Measurements from ENCODE around the gene TNF.

TNF gene

GRCh38 chr6:31575335-31575901, at the start of gene TNF:
TNF (plus strand) TSS chr6:31575565; CDS start chr6:31575742, 177 bp downstream.
- peak within 1 kb of the TSS; percentile 98 for H3K4me3 Mint-ChIP-seq
- H3K27me3 Mint-ChIP-seq: no peaks in the 10 kb centered on the region
- H3K36me3 Mint-ChIP-seq (ENCODE audit: low read depth): peaks cover 56% of the 10 kb centered on the region
- H3K4me1 Mint-ChIP-seq (ENCODE audit: low read depth): peaks cover 97% of the 10 kb centered on the region
- peak within 1 kb of the TSS; percentile 100 for H3K27ac Mint-ChIP-seq
- H3K9me3 Mint-ChIP-seq: no peaks in the 10 kb centered on the region

- H3K27me3 Mint-ChIP-seq: no peaks in the 10 kb centered on the region
- no peaks in the 10 kb centered on the region for H3K4me1 Mint-ChIP-seq (ENCODE audit: low read depth)
- no peak overlapping the region for H3K27ac Mint-ChIP-seq
- no peaks in the 10 kb centered on the region for H3K9me3 Mint-ChIP-seq
- no peak overlapping the region for H3K4me3 Mint-ChIP-seq
- H3K36me3 Mint-ChIP-seq (ENCODE audit: low read depth): peaks cover 22% of the 10 kb centered on the region
Measured at GRCh38 chr6:31525932-31526591, 49.3 kb upstream of the TNF start.

- Mint-ChIP-seq H3K4me3 (no peak overlapping the region), H3K36me3 (ENCODE audit: low read depth) (peaks cover 42% of the 10 kb centered on the region), H3K27ac (no peak overlapping the region), H3K9me3 (no peaks in the 10 kb centered on the region), H3K4me1 (ENCODE audit: low read depth) (peaks cover 5% of the 10 kb centered on the region), H3K27me3 (no peaks in the 10 kb centered on the region)
Measured at GRCh38 chr6:31528307-31528777, 47.0 kb upstream of the TNF start.

DNA sequence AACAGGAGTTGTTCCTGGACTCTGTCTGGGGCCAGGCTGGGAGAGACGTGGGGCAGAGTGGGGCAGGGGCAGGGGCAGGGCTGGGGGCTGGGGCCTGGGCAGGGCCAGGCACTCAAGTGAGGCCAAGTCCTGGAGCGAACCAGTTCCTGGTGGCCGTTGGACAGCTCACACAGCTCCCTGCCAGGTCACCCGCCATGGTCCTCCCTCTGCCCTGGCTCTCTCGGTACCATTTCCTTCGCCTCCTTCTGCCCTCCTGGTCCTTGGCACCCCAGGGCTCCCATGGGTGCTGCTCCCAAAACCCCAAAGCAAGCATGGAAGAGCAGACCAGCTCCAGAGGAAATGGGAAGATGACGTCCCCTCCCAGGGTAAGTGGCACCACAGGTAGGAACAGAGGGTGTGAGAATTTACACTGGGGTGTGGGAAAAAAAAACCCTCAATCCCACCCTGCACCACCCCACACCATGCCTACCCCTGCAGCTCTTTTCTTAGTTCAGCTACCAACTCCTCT, 46.5 kb upstream of the TNF start, which contains the start of gene MCCD1:
MCCD1 (plus strand) TSS at position 142 of the 508 bp plus-strand sequence; CDS start at position 195, 53 bp downstream.
- peaks cover 47% of the 10 kb centered on the region for H3K36me3 Mint-ChIP-seq (ENCODE audit: low read depth)
- H3K4me3 Mint-ChIP-seq: no peak within 1 kb of the TSS
- H3K27ac Mint-ChIP-seq: no peak within 1 kb of the TSS
- H3K9me3 Mint-ChIP-seq: no peaks in the 10 kb centered on the region
- H3K4me1 Mint-ChIP-seq (ENCODE audit: low read depth): peaks cover 9% of the 10 kb centered on the region
- no peaks in the 10 kb centered on the region for H3K27me3 Mint-ChIP-seq

DNA sequence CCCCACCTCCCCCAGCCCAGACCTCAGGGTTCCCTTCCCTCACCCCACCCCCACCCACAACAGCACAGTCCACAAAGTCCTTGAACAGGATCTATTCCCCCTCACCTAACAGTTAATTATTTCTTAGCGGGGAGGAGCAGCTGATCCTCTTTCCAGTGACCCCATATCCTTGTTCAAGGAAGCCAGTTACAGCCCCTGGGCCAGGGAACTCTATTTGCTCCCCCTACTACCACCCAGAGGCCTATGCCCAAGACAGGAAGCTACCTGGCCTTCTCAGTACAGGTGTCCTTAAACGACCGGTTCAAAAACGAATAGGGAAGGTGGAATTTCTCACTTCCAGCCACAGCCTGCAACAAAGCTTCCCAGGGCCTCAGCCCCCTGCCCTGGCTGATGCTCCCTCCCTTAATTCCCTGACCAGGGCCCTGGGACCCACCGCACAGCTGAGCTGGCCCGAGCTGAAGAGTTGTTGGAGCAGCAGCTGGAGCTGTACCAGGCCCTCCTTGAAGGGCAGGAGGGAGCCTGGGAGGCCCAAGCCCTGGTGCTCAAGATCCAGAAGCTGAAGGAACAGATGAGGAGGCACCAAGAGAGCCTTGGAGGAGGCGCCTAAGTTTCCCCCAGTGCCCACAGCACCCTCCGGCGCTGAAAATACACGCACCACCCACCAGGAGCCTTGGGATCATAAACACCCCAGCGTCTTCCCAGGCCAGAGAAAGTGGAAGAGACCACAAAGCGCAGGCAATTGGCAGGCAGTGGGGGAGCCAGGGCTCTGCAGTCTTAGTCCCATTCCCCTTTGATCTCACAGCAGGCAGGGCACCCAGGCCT, 45.8 kb upstream of the TNF start:
- H3K36me3 Mint-ChIP-seq (ENCODE audit: low read depth): peaks cover 53% of the 10 kb centered on the region
- H3K27ac Mint-ChIP-seq: no peak overlapping the region
- H3K9me3 Mint-ChIP-seq: no peaks in the 10 kb centered on the region
- peaks cover 9% of the 10 kb centered on the region for H3K4me1 Mint-ChIP-seq (ENCODE audit: low read depth)
- H3K4me3 Mint-ChIP-seq: no peak overlapping the region
- no peaks in the 10 kb centered on the region for H3K27me3 Mint-ChIP-seq

DNA sequence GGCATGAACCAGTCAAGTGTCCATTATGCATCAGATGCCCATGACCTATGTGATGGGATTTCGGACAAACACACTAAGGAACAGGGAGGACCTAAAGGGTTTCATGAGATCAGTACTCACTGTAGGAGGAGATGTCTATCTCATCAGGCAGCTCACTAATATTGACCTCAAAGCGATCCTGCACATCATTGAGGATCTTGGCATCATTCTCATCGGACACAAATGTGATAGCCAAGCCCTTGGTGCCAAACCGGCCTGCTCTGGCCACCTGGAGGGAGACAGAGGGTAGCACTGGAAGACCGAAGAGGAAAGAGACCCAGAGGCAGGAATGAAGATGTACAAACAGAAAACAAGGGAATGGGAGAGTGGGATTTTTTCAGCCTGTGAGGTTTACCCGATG, 44.7 kb upstream of the TNF start:
- peaks cover 18% of the 10 kb centered on the region for H3K4me1 Mint-ChIP-seq (ENCODE audit: low read depth)
- H3K27ac Mint-ChIP-seq: no peak overlapping the region
- no peaks in the 10 kb centered on the region for H3K27me3 Mint-ChIP-seq
- H3K9me3 Mint-ChIP-seq: no peaks in the 10 kb centered on the region
- H3K4me3 Mint-ChIP-seq: no peak overlapping the region
- H3K36me3 Mint-ChIP-seq (ENCODE audit: low read depth): peaks cover 64% of the 10 kb centered on the region

DNA sequence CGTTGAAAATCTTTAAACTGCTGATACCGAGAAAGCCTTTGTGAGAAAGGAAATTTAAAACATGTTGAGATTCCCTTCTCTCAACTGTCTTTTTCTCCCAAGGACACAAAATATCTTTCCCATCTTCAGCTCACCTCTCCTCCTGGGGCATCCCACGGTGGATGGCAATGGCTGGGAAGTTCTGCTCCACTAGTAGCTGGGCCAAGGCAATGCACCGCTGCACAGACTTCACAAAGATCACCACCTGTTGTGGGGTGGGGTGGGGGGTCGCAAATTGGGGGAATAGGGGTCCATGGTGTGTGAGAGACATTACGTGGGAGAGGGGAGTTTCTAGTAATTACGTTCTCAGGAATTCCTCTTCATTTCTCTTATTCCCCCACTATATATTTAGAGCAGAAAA, 44.2 kb upstream of the TNF start:
- no peak overlapping the region for H3K27ac Mint-ChIP-seq

DNA sequence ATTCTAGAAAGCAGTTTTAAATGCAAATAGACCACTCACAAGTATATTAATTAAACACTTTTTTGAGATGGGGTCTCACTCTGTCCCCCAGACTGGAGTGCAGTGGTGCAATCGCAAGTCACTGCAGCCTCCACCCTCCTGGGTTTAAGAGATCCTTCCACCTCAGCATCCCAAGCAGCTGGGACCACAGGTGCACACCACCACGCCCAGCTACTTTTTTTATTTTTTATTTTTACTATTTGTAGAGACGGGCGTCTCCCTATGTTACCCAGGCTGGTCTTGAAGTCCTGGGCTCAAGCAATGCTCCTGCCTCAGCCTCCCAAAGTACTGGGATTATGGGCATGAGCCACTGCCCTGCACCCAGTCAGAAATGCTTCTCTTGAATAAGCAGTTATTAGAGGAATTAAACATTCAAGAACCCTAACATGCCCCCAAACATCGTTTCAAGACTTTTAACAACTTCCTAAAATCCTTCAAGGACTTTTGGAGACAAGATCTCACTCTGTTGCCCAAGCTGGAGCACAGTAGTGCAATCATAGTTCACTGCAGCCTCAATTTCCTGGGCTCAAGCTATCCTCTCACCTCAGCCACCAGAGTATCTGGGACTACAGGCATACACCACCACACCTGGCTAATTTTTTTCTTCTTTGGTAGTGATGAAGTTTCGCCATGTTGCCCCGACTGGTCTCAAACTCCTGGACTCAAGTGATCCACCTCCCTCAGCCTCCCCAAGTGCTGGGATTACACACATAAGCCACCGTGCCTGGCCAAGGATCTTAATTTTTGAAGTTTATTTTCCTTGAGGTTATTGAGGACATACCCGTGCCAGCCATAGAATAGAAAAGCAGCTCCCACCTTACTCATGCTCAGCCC, 43.4 kb upstream of the TNF start:
- H3K9me3 Mint-ChIP-seq: no peaks in the 10 kb centered on the region
- peaks cover 76% of the 10 kb centered on the region for H3K36me3 Mint-ChIP-seq (ENCODE audit: low read depth)
- H3K4me3 Mint-ChIP-seq: no peak overlapping the region
- peaks cover 30% of the 10 kb centered on the region for H3K4me1 Mint-ChIP-seq (ENCODE audit: low read depth)
- no peaks in the 10 kb centered on the region for H3K27me3 Mint-ChIP-seq
- H3K27ac Mint-ChIP-seq: peak overlapping the region; percentile 8

More for the DNA sequence above, 44.2 kb upstream of the TNF start:
- peaks cover 69% of the 10 kb centered on the region for H3K36me3 Mint-ChIP-seq (ENCODE audit: low read depth)
- H3K9me3 Mint-ChIP-seq: no peaks in the 10 kb centered on the region
- H3K4me1 Mint-ChIP-seq (ENCODE audit: low read depth): peaks cover 23% of the 10 kb centered on the region
- no peak overlapping the region for H3K4me3 Mint-ChIP-seq
- H3K27me3 Mint-ChIP-seq: no peaks in the 10 kb centered on the region

DNA sequence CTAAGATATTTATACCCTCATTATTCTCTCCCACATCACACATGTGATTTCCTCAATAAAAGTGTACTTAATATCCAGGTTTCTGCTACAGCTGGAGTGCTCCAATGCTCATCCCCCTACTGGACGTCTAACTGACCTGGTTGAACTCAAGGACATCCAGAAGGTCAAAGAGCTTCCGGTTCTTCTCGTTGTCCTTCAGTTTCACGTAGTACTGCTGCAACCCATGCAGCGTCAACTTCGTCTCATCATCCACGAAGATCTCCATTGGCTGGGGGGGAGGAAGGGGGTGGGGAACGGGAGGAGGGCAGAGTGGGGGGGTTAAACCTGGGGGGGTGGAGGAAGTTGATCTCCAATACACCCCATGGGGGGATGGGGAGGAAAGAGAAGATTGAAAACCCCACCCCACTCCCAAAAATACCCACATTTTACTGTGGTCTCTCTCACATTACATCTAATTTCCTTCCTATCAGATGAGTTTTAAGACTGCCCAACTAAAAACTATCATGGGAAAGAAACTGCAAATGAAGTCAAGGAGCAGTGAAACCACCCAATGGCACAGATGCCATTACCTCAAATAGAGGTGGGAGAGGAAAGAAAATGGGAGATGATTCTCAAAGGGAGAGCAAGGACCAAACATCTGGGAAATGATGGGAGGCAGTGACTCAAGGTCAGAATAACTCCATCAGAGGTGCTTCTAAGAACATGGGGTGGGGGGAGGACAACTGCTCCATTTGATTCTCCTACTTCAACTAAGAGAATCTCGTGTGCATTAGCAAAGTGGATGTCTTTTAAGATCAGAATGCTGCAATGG, 42.5 kb upstream of the TNF start:
- Mint-ChIP-seq H3K9me3 (no peaks in the 10 kb centered on the region), H3K36me3 (ENCODE audit: low read depth) (peaks cover 82% of the 10 kb centered on the region), H3K27me3 (no peaks in the 10 kb centered on the region), H3K4me1 (ENCODE audit: low read depth) (peaks cover 35% of the 10 kb centered on the region), H3K27ac (no peak overlapping the region), H3K4me3 (no peak overlapping the region)

GRCh38 chr6:31533455-31533841, 41.9 kb upstream of the TNF start:
- H3K9me3 Mint-ChIP-seq: no peaks in the 10 kb centered on the region
- no peak overlapping the region for H3K4me3 Mint-ChIP-seq
- H3K36me3 Mint-ChIP-seq (ENCODE audit: low read depth): peaks cover 83% of the 10 kb centered on the region
- H3K4me1 Mint-ChIP-seq (ENCODE audit: low read depth): peaks cover 39% of the 10 kb centered on the region
- no peak overlapping the region for H3K27ac Mint-ChIP-seq
- no peaks in the 10 kb centered on the region for H3K27me3 Mint-ChIP-seq

GRCh38 chr6:31534011-31534410, 41.4 kb upstream of the TNF start:
- H3K4me3 Mint-ChIP-seq: no peak overlapping the region
- H3K27ac Mint-ChIP-seq: peak overlapping the region; percentile 36
- peaks cover 86% of the 10 kb centered on the region for H3K36me3 Mint-ChIP-seq (ENCODE audit: low read depth)
- peaks cover 45% of the 10 kb centered on the region for H3K4me1 Mint-ChIP-seq (ENCODE audit: low read depth)
- H3K9me3 Mint-ChIP-seq: no peaks in the 10 kb centered on the region
- H3K27me3 Mint-ChIP-seq: no peaks in the 10 kb centered on the region

- peaks cover 91% of the 10 kb centered on the region for H3K36me3 Mint-ChIP-seq (ENCODE audit: low read depth)
- no peaks in the 10 kb centered on the region for H3K27me3 Mint-ChIP-seq
- peaks cover 51% of the 10 kb centered on the region for H3K4me1 Mint-ChIP-seq (ENCODE audit: low read depth)
- H3K4me3 Mint-ChIP-seq: no peak overlapping the region
- H3K27ac Mint-ChIP-seq: no peak overlapping the region
- H3K9me3 Mint-ChIP-seq: no peaks in the 10 kb centered on the region
Measured at GRCh38 chr6:31534521-31535040, 40.8 kb upstream of the TNF start.

DNA sequence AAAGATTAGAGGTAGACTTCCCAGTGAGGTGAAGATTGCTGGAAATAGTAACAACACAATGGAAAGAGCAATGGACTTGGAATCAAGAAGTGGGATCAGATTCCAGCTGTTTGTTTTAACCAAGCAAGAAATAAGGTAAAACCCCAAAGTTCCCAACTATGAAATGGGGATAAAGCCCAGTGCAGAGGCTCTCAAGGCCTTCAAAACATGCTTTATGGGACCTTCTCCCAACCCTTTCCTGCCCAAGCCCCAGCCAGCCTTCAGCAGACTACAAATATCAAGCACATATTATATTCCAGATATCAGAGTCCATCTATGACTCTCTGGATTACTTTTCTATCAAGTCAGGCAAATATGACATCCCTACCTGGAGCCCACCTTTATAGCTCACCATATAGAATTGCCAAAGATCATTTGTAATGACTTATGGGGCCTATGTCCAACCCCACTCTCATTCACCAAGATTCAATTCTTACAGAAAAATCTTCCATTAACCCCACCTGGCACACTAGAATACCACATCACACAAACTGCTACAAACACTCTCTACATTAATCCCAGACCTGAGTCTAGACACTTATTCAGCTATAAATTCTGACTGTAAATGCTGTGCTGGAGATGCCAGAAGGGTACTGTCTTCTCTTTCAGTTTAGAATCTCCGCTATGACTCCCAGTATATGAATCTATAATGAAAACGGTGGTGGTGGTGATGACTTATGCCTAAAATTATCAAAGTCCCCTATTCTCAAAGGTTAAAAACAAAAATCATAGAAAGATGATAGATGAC, 39.6 kb upstream of the TNF start:
- Mint-ChIP-seq H3K27ac (peak overlapping the region; percentile 64), H3K4me1 (ENCODE audit: low read depth) (peaks cover 61% of the 10 kb centered on the region), H3K27me3 (no peaks in the 10 kb centered on the region), H3K9me3 (no peaks in the 10 kb centered on the region), H3K36me3 (ENCODE audit: low read depth) (peaks cover 91% of the 10 kb centered on the region), H3K4me3 (no peak overlapping the region)

All from stimulated activated naive CD8-positive, alpha-beta T cell treated with anti-CD3 and anti-CD28 coated beads, Interleukin-15, Interleukin-2, amounts not matched to agents 100 ng/mL and 50 ng/mL, for 24 hours (primary cell).